ENCODE measurements around the gene NDFIP1. TPM values are rescaled to one million over a fixed set of nuclear protein-coding genes. Genes with fewer than 3 reads are reported as not detected.

Gene NDFIP1
- total RNA-seq, 1 experiment from 2014 or later: 37.8 TPM

DNA sequence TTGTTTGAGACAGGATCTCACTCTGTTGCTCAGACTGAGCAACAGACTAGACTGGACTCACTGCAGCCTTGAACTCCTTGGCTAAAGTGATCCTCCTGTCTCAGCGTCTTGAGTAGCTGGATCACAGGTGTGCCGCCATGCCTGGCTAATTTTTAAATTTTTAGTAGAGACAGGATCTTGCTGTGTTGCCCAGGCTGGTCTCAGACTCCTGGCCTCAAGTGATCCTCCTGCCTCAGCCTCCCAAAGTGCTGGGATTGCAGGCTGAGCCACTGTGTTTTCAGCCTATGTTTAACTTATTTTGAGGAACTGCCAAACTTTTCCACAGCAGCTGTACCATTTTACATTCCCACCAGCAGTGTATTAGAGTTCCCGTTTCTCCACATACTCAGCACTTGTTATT is 16.8 kb downstream of the NDFIP1 start:
- BruUV-seq (replicated peaks): no TSS peak
- peaks cover 98% of the 10 kb centered on the region for H3K79me2 ChIP-seq (ENCODE audit: insufficient read depth, low read length)
- CTCF ChIA-PET: no interaction called here

More for the DNA sequence above, 16.8 kb downstream of the NDFIP1 start:
- no peaks in the 10 kb centered on the region for H3K9me3 ChIP-seq (ENCODE audit: control insufficient read depth in 1 of 2, insufficient read depth in 1 of 2, low read depth in 1 of 2, low read length in 2 of 2)
- peaks cover 0 to 4% of the 10 kb centered on the region in 2 experiments; a peak in 1 of 4 replicates for H3K36me3 ChIP-seq (ENCODE audit: control insufficient read depth in 1 of 2, insufficient read depth in 2 of 2, low read length in 2 of 2)
- ATAC-seq (no peak), DNase-seq (ENCODE audit: low read depth, low spot score) (no peak)
- no peak overlapping the region for H3K4me3 ChIP-seq (replicated peaks in 1 of 2; ENCODE audit: low read depth in 1 of 2, low read length in 2 of 2)
- H3K27me3 ChIP-seq (ENCODE audit: insufficient read depth, low read length): no peaks in the 10 kb centered on the region
- H3K9ac ChIP-seq (ENCODE audit: low read length): no peak overlapping the region
- no peak for TF ChIP-seq EGR1 (IDR thresholded peaks at IDR 0.05; ENCODE audit: low read depth)
- no peak for TF ChIP-seq ZFX (IDR thresholded peaks at IDR 0.05)
- no peak for TF ChIP-seq YY1 (IDR thresholded peaks at IDR 0.05; ENCODE audit: extremely low read depth, insufficient replicate concordance, low read depth, low read length)
- TF ChIP-seq, protein P1, sequence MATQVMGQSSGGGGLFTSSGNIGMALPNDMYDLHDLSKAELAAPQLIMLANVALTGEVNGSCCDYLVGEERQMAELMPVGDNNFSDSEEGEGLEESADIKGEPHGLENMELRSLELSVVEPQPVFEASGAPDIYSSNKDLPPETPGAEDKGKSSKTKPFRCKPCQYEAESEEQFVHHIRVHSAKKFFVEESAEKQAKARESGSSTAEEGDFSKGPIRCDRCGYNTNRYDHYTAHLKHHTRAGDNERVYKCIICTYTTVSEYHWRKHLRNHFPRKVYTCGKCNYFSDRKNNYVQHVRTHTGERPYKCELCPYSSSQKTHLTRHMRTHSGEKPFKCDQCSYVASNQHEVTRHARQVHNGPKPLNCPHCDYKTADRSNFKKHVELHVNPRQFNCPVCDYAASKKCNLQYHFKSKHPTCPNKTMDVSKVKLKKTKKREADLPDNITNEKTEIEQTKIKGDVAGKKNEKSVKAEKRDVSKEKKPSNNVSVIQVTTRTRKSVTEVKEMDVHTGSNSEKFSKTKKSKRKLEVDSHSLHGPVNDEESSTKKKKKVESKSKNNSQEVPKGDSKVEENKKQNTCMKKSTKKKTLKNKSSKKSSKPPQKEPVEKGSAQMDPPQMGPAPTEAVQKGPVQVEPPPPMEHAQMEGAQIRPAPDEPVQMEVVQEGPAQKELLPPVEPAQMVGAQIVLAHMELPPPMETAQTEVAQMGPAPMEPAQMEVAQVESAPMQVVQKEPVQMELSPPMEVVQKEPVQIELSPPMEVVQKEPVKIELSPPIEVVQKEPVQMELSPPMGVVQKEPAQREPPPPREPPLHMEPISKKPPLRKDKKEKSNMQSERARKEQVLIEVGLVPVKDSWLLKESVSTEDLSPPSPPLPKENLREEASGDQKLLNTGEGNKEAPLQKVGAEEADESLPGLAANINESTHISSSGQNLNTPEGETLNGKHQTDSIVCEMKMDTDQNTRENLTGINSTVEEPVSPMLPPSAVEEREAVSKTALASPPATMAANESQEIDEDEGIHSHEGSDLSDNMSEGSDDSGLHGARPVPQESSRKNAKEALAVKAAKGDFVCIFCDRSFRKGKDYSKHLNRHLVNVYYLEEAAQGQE (IDR thresholded peaks at IDR 0.05; ENCODE audit: low read depth): no peak
- TF ChIP-seq, protein P2, sequence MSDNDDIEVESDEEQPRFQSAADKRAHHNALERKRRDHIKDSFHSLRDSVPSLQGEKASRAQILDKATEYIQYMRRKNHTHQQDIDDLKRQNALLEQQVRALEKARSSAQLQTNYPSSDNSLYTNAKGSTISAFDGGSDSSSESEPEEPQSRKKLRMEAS (IDR thresholded peaks at IDR 0.05): no peak
- no peak for TF ChIP-seq ZNF274 (IDR thresholded peaks at IDR 0.05; ENCODE audit: low read depth, low read length)
- no peak for TF ChIP-seq POLR2AphosphoS5 (IDR thresholded peaks at IDR 0.05; ENCODE audit: low read depth, low read length)
- no peak for TF ChIP-seq CBX3 (IDR thresholded peaks at IDR 0.05; ENCODE audit: low read depth)
- TF ChIP-seq RAD21 (IDR thresholded peaks at IDR 0.05; ENCODE audit: low read depth): no peak
- TF ChIP-seq, protein P3, sequence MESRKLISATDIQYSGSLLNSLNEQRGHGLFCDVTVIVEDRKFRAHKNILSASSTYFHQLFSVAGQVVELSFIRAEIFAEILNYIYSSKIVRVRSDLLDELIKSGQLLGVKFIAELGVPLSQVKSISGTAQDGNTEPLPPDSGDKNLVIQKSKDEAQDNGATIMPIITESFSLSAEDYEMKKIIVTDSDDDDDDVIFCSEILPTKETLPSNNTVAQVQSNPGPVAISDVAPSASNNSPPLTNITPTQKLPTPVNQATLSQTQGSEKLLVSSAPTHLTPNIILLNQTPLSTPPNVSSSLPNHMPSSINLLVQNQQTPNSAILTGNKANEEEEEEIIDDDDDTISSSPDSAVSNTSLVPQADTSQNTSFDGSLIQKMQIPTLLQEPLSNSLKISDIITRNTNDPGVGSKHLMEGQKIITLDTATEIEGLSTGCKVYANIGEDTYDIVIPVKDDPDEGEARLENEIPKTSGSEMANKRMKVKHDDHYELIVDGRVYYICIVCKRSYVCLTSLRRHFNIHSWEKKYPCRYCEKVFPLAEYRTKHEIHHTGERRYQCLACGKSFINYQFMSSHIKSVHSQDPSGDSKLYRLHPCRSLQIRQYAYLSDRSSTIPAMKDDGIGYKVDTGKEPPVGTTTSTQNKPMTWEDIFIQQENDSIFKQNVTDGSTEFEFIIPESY (IDR thresholded peaks at IDR 0.05; ENCODE audit: extremely low read depth, insufficient replicate concordance, low read length): no peak
- no peak for TF ChIP-seq FOSL1 (IDR thresholded peaks at IDR 0.05; ENCODE audit: low read depth)
- TF ChIP-seq, protein P4, sequence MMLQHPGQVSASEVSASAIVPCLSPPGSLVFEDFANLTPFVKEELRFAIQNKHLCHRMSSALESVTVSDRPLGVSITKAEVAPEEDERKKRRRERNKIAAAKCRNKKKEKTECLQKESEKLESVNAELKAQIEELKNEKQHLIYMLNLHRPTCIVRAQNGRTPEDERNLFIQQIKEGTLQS (IDR thresholded peaks at IDR 0.05): no peak
- no peak for TF ChIP-seq EZH2 (IDR thresholded peaks at IDR 0.05)
- intact Hi-C loops (cut with micrococcal nuclease): no loop called here
- RAD21 ChIA-PET (ENCODE audit: low non-redundant PET in 1 of 2, low total read pairs in 2 of 2, uncharacterized antibody in 2 of 2, unreplicated experiment in 2 of 2): no interaction called here
- H3K9me2 ChIP-seq (ENCODE audit: insufficient read depth): no peaks in the 10 kb centered on the region
- POLR2A ChIA-PET: no interaction called here
- no peaks in the 10 kb centered on the region for H3K4me1 ChIP-seq (ENCODE audit: control insufficient read depth in 1 of 2, insufficient read depth in 2 of 2, low read length in 2 of 2)
- H3K4me2 ChIP-seq (ENCODE audit: low read length): no peak overlapping the region
- H3K27ac ChIP-seq (ENCODE audit: low read depth, low read length): no peak overlapping the region
- peaks cover 4% of the 10 kb centered on the region for H4K20me1 ChIP-seq (ENCODE audit: insufficient read depth)
- no peak overlapping the region for H2AFZ ChIP-seq (ENCODE audit: low read depth, low read length, poor library complexity, severe bottlenecking)

Data from HCT116 (cell line).